Activated naive CD4-positive, alpha-beta T cell treated with anti-CD3 and anti-CD28 coated beads, Interleukin-2, amount 50 U/mL, for 24 hours (primary cell): ENCODE results near the gene SCG3.
"Not testable (repeated sequence)": the region's sequence is repeated elsewhere in the genome, so short reads cannot be mapped to it uniquely, and the experiment has no call there.

Source experiments
- H3K27ac Mint-ChIP-seq: one replicate; pipeline ENCODE4 v1.8.0; 2021; ENCODE audit warnings: mild to moderate bottlenecking, mixed read lengths
- H3K27me3 Mint-ChIP-seq: one replicate; pipeline ENCODE4 v1.8.0; 2021; ENCODE audit warnings: mixed read lengths
- H3K36me3 Mint-ChIP-seq: one replicate; pipeline ENCODE4 v1.8.0; 2021; ENCODE audit warnings: mixed read lengths
- H3K4me1 Mint-ChIP-seq: one replicate; pipeline ENCODE4 v1.8.0; 2021; ENCODE audit warnings: mixed read lengths
- H3K4me3 Mint-ChIP-seq: one replicate; pipeline ENCODE4 v1.8.0; 2021; ENCODE audit warnings: mild to moderate bottlenecking, mixed read lengths
- H3K9me3 Mint-ChIP-seq: one replicate; pipeline ENCODE4 v1.8.0; 2021; ENCODE audit warnings: mixed read lengths

SCG3 gene

GRCh38 chr15:51681303-51681963 lies at the start of gene SCG3:
Gene SCG3, plus strand, starts transcription at chr15:51681503. Its CDS starts 253 bp downstream, at chr15:51681756.
- H3K9me3 Mint-ChIP-seq, result peaks cover 5% of the 10 kb centered on the region
- H3K4me1 Mint-ChIP-seq, result peaks cover 8% of the 10 kb centered on the region
- H3K36me3 Mint-ChIP-seq, result no peaks in the 10 kb centered on the region
- H3K4me3 Mint-ChIP-seq, result no peak within 1 kb of the TSS
- H3K27ac Mint-ChIP-seq, result no peak within 1 kb of the TSS
- H3K27me3 Mint-ChIP-seq, result peaks cover 33% of the 10 kb centered on the region

GRCh38 chr15:51634591-51635198 lies 46.6 kb upstream of the SCG3 start:
- Mint-ChIP-seq H3K36me3 (no peaks in the 10 kb centered on the region), H3K27ac (no peak overlapping the region), H3K4me1 (no peaks in the 10 kb centered on the region), H3K27me3 (peaks cover 3% of the 10 kb centered on the region), H3K9me3 (no peaks in the 10 kb centered on the region), H3K4me3 (no peak overlapping the region)

GRCh38 chr15:51641490-51642130 lies 39.7 kb upstream of the SCG3 start:
- Mint-ChIP-seq H3K36me3 (no peaks in the 10 kb centered on the region), H3K27ac (no peak overlapping the region), H3K27me3 (peaks cover 3% of the 10 kb centered on the region), H3K4me1 (no peaks in the 10 kb centered on the region), H3K4me3 (no peak overlapping the region), H3K9me3 (no peaks in the 10 kb centered on the region)

GRCh38 chr15:51642696-51643095 lies 38.6 kb upstream of the SCG3 start:
- no peaks in the 10 kb centered on the region for H3K36me3 Mint-ChIP-seq

GRCh38 chr15:51647128-51647562 lies 34.2 kb upstream of the SCG3 start:
- Mint-ChIP-seq H3K4me1 (no peaks in the 10 kb centered on the region), H3K27me3 (no peaks in the 10 kb centered on the region), H3K36me3 (no peaks in the 10 kb centered on the region), H3K9me3 (no peaks in the 10 kb centered on the region), H3K27ac (no peak overlapping the region), H3K4me3 (no peak overlapping the region)

More at GRCh38 chr15:51642696-51643095, 38.6 kb upstream of the SCG3 start:
- Mint-ChIP-seq H3K27ac (no peak overlapping the region), H3K4me1 (no peaks in the 10 kb centered on the region), H3K9me3 (no peaks in the 10 kb centered on the region), H3K4me3 (no peak overlapping the region), H3K27me3 (peaks cover 2% of the 10 kb centered on the region)

- H3K4me3 Mint-ChIP-seq, H3K9me3 Mint-ChIP-seq, H3K36me3 Mint-ChIP-seq, H3K27me3 Mint-ChIP-seq, H3K27ac Mint-ChIP-seq, H3K4me1 Mint-ChIP-seq: not testable (repeated sequence)
These were observed 33.2 kb upstream of the SCG3 start for GRCh38 chr15:51648101-51648500.

- not testable (repeated sequence) for H3K4me1 Mint-ChIP-seq, H3K27me3 Mint-ChIP-seq, H3K27ac Mint-ChIP-seq, H3K36me3 Mint-ChIP-seq, H3K9me3 Mint-ChIP-seq, H3K4me3 Mint-ChIP-seq
These were observed 32.7 kb upstream of the SCG3 start for GRCh38 chr15:51648643-51649042.

GRCh38 chr15:51649659-51650521 lies 31.4 kb upstream of the SCG3 start:
- H3K27me3 Mint-ChIP-seq, result no peaks in the 10 kb centered on the region
- H3K4me1 Mint-ChIP-seq, result no peaks in the 10 kb centered on the region
- H3K36me3 Mint-ChIP-seq, result no peaks in the 10 kb centered on the region
- no peak overlapping the region for H3K4me3 Mint-ChIP-seq
- H3K27ac Mint-ChIP-seq, result no peak overlapping the region
- no peaks in the 10 kb centered on the region for H3K9me3 Mint-ChIP-seq

- Mint-ChIP-seq H3K4me1 (no peaks in the 10 kb centered on the region), H3K4me3 (no peak overlapping the region), H3K27me3 (no peaks in the 10 kb centered on the region), H3K9me3 (no peaks in the 10 kb centered on the region), H3K27ac (no peak overlapping the region), H3K36me3 (no peaks in the 10 kb centered on the region)
These were observed 29.1 kb upstream of the SCG3 start for GRCh38 chr15:51652084-51652668.

GRCh38 chr15:51655401-51656057 lies 25.8 kb upstream of the SCG3 start:
- H3K4me1 Mint-ChIP-seq, H3K4me3 Mint-ChIP-seq, H3K9me3 Mint-ChIP-seq, H3K27ac Mint-ChIP-seq, H3K27me3 Mint-ChIP-seq, H3K36me3 Mint-ChIP-seq: not testable (repeated sequence)

GRCh38 chr15:51658664-51659063 lies 22.6 kb upstream of the SCG3 start:
- Mint-ChIP-seq H3K4me1 (no peaks in the 10 kb centered on the region), H3K27ac (no peak overlapping the region), H3K36me3 (no peaks in the 10 kb centered on the region), H3K4me3 (no peak overlapping the region), H3K9me3 (no peaks in the 10 kb centered on the region), H3K27me3 (no peaks in the 10 kb centered on the region)

- no peaks in the 10 kb centered on the region for H3K36me3 Mint-ChIP-seq
- no peaks in the 10 kb centered on the region for H3K27me3 Mint-ChIP-seq
- no peaks in the 10 kb centered on the region for H3K9me3 Mint-ChIP-seq
- H3K4me3 Mint-ChIP-seq, result no peak overlapping the region
- H3K27ac Mint-ChIP-seq, result no peak overlapping the region
- no peaks in the 10 kb centered on the region for H3K4me1 Mint-ChIP-seq
These were observed 20.2 kb upstream of the SCG3 start for GRCh38 chr15:51661072-51661471.

GRCh38 chr15:51667478-51667877 lies 13.8 kb upstream of the SCG3 start:
- no peaks in the 10 kb centered on the region for H3K36me3 Mint-ChIP-seq
- H3K27ac Mint-ChIP-seq, result no peak overlapping the region
- H3K4me3 Mint-ChIP-seq, result no peak overlapping the region
- H3K9me3 Mint-ChIP-seq, result no peaks in the 10 kb centered on the region
- peaks cover 9% of the 10 kb centered on the region for H3K27me3 Mint-ChIP-seq
- no peaks in the 10 kb centered on the region for H3K4me1 Mint-ChIP-seq

- H3K27ac Mint-ChIP-seq, result no peak overlapping the region
- H3K36me3 Mint-ChIP-seq, result no peaks in the 10 kb centered on the region
- no peak overlapping the region for H3K4me3 Mint-ChIP-seq
- H3K9me3 Mint-ChIP-seq, result no peaks in the 10 kb centered on the region
- H3K27me3 Mint-ChIP-seq, result peaks cover 10% of the 10 kb centered on the region
- no peaks in the 10 kb centered on the region for H3K4me1 Mint-ChIP-seq
These were observed 12.9 kb upstream of the SCG3 start for GRCh38 chr15:51668446-51668845.

- Mint-ChIP-seq H3K36me3 (no peaks in the 10 kb centered on the region), H3K4me1 (no peaks in the 10 kb centered on the region), H3K4me3 (no peak overlapping the region), H3K9me3 (no peaks in the 10 kb centered on the region), H3K27me3 (peaks cover 10% of the 10 kb centered on the region), H3K27ac (no peak overlapping the region)
These were observed 11.9 kb upstream of the SCG3 start for GRCh38 chr15:51669381-51669780.
